Measurements from ENCODE around the gene SMAGP.
"Not testable (repeated sequence)": the region's sequence is repeated elsewhere in the genome, so short reads cannot be mapped to it uniquely, and the experiment has no call there.

Gene SMAGP, protein sequence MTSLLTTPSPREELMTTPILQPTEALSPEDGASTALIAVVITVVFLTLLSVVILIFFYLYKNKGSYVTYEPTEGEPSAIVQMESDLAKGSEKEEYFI

DNA sequence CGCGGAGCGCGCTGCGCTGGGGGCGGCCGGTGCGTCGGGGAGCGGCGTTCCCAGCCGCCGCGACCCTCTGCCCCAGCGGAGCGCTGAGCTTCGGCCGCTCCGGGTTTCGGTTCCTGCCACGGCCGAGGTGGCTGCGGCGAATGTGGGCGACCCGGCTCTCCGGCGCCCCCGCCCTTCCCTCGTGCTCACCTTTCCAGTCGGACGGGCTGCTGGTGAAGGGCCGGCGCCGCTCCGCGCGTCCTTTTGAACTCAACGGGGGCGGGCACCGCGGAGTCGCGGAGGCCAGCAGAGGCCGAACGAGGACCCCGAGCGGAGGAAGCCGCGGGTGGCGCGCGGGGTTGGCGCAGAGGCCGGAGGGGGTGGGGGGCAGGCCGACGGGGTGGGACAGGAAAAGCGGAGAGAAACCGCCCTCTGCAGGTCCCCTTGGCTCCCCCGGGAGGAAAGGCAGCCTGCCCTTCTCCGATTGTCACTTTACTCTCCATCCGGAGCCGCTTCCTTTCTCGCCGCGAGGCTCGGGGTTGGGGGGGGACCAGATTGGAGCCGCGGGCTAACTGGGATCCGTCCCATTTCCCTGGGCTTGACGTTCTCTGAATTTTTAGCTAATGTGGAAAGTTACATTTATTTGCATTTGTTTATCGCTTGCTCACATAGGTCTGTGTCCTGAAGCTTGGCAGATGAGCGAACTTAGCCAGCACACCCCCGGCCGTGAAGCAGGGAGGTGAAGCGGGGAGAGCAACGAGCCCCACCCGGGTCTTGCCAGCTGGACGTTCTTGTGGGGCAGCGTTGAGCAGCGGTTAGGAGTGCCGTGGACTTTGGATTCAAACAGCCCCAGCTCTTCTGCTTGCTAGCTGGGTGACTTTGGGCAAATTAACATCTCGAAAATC, at the start of gene SMAGP:
SMAGP (minus strand) TSS at position 349 of the 884 bp plus-strand sequence. CDS start 1,137 bp downstream, outside the sequence.
- DNase-seq (ENCODE audit: low spot score): peak; percentile 22

DNA sequence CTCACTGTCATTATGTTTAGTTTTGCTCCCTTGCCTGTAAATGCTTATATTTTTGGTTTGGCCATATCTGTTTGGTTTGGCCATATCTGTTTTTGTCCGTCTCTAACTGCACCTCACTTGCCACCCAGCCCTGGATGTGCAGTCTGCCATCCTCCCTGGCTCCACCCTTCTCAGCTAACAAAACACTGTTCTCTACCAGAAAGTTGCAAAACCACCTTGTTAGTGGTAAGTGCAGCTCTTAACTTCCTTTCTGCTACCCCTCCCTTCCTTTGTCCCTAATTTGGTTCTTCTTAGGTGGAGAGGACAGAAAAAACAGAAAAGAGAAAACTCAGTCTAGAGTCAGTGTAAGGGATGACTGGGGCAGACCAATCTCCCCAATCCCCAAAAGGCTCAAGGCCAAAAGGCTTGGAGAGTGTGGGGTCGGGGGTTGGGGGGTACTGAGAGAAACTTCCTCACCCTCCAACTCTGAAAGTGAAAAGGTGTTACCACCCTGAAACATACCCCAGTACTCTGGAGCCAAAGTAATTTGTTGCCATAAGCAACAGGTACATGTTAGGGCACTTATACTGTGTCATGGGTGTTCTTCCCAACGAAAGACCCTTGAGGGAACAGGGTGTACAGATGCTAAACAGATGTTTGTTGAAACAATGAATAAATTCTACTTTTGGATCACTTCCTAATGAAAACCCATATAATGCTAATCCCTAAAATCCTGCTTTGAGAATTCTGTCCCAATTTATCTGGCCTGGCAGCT, 48.8 kb upstream of the SMAGP start:
- no peak for DNase-seq (ENCODE audit: low spot score)

DNA sequence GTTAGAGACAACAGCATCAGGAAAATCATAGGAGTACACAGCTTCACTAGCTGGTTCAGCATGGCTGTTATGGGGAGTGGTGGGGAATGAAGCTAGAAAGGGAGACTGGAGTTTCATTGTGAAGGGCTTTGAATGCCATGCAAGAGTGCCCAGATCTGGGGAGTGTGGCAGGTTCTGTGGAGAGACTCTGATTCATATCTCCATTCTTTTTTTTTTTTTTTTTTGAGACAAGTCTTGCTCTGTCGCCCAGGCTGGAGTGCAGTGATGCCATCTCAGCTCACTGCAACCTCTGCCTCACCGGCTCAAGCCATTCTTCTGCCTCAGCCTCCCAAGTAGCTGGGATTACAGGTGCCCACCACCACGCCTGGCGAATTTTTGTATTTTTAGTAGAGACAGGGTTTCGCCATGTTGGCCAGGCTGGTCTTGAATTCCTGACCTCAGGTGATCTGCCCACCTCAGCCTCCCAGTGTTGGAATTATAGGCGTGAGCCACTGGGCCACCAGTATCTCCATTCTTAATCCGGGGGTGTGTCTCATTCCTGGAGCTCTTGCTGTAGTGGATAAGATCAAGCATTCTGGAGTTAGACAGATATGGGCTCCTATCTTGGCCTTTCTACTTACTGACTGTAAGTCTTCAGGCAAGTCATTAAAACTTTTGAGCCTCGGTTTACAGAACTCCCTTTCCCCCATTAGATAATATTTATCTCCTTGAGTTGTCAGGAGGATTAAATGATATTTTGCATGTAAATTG, 48.0 kb upstream of the SMAGP start:
- DNase-seq (ENCODE audit: low spot score): not testable (repeated sequence)

DNA sequence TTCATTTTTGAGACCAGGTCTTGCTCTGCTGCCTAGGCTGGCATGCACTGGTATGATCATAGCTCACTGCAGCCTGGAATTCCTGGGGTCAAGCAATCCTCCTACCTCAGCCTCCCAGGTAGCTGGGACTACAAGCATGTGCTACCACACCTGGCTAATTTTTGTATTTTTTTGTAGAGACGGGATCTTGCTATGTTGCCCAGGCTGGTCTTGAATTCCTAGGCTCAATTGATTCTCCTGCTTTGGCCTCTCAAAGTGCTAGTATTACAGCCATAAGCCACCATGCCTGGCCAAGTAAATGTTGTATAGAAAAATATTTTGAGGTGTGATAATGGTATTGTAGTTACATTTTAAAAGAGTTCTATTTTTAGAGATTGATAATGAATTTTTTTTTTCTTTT, 41.2 kb upstream of the SMAGP start:
- no peak for DNase-seq (ENCODE audit: low spot score)

DNA sequence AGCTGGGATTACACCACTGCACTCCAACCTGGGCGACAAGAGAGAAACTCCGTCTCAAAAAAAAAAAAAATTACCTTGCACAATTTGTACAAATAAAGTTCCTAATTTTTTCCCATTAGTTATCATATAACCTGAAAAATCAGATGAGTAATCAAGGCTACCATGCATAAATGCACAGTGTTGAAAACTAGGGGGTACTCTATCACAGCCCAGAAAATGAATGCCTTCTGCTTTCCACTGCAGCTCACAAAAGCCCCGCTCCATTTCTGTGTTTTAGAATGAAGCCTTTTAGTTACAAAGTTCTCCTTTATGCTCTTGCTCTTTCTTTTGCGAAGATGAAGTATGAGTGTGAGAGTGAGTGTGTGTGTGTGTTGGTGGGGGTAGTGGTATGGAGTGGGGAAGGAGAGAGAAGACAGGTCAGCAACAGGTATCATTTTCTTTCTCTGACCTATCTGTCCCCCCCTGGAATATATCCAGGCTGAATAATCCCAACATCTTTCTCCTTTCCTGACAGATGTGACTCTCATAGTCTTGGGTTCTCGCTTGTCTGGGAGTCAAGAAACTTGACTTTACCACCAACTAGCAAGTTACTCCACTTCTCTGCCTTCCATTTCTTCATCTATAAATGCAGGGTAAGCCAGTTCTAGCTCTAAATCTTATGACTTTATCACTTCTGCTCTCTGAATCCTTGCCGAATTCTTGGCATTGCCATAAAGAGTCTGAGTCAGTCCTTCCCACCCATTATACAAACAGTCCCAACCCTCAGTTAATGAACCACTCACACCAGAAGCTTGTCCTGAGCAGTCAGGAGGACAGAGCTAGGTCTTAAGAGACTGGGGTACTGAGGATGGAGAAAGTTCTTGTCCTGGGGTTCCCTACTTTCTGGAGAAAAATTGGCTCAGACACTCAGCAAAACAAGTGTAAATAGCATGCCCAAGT, 37.7 kb upstream of the SMAGP start:
- no peak for DNase-seq (ENCODE audit: low spot score)

DNA sequence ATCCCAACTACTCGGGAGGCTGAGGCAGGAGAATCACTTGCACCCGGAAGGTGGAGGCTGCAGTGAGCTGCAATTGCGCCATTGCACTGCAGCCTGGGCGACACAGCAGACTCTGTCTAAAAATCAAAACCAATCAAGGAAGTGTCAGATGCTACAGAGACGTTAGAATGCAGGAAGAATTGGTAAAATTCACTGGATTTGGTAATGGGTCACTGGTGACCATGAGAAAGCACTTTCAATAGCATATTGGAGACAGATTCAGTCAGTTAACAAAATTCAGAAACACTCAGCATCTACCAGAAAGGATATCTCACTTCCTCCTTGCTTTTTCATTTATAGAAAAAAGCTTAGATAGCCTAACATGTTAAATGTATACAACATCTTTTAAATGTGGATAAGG, 36.3 kb upstream of the SMAGP start:
- DNase-seq (ENCODE audit: low spot score): no peak

DNA sequence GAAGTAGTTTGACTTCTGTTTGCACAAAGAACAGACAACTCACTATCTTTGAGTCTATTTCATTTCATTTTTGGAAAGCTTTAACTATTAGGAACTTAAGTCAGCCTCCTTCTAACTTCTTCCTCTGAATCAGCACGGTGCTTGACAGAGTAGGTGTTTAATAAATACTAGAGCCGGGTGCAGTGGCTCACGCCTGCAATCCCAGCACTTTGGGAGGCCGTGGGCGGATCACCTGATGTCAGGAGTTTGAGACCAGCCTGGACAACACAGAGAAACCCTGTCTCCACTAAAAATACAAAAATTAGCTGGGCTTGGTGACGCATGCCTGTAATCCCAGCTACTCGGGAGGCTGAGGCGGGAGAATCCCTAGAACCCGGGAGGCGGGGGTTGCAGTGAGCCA, 30.6 kb upstream of the SMAGP start:
- not testable (repeated sequence) for DNase-seq (ENCODE audit: low spot score)

DNA sequence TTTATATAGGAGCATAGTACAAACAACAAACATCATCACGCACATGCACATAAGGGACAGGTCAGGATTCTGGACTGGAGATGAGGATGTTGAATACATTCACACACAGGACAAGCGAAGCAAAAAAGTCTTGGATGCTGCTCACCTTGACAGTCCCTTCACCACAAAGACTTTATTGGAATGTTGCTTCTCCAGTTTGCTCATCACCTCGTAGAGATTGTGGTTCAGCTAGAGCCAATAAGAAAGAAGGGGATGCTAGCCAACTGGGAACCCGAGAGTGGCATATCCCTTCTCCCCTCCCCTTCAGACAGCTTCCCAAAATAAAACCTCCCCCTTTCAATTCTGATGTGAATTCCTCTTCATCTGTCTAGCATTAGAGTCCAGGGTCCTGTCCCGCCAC, 25.4 kb upstream of the SMAGP start:
- DNase-seq (ENCODE audit: low spot score): no peak

DNA sequence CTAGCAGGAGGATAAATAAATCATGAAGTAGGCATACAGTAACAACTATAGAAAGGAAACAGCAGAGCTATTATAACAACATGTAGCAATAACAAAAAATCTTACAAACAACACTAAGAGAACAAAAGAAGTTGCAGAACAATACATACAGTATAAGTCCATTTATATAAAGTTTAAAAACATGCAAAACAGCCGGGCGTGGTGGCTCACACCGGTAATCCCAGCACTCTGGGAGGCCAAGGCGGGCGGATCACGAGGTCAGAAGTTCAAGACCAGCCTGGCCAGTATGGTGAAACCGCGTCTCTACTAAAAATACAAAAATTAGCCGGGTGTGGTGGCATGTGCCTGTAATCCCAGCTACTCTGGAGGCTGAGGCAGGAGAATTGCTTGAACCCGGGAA, 23.9 kb upstream of the SMAGP start:
- not testable (repeated sequence) for DNase-seq (ENCODE audit: low spot score)

DNA sequence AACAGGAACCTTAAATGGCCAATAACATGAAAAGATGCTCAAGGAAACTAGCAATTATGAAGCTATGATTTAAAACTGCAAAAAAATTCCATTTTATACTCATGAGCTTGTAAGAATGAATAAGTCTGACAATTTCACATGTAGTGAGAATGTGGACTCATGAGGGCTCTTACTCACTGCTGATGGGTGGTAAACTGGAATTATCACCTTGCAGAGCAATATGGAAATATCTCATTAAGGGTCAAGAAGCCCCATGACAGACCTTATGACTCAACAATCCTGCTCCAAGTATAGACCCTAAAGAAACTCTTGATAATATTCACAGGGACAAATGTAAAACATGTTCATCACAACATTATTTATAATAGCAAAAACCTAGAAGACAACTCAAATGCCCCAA, 23.5 kb upstream of the SMAGP start:
- no peak for DNase-seq (ENCODE audit: low spot score)

DNA sequence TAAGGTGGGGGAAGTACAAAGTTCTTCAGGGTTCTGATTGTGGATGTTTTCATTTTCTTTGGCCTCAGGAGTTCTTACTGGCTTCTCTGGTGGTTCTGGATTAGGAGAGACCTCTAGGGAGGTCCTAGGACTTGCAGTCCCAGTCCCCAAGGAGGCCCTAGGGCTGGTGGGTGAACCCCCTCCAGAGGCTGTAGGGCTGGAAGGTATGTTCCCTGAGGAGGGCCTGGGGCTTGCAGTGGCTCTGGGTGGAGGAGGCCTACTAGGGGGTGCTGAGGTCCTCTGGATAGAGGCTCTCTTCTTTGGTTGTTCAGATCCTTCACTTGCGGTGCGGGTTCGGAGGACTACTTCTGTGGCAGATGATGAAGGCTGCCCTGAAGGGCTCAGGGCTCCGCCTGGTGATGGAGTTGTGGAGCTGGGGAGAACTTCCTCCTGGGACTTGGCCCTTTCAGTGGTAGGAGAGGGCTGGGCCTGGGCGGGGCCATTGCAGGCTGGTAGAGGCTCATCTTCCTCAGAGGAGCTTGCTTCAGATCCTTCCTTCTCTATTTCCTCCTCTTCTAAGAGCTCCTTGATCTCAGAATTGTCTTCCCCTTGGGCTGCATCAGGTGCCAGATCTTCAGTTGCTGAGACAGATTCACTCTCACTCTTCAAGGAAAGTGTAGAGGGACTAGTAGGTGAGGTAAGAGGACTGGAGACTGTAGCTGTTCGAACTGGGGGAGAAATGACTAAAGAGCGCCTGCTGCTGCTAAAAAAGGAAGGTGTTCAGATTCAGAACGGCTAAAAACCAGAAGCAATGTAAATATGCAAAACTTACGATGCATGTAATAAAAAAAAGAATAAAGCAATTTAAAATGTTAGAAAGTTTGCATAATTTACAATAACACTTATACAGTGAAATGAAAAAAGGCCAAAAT, 21.6 kb upstream of the SMAGP start:
- DNase-seq (ENCODE audit: low spot score): peak; percentile 13

DNA sequence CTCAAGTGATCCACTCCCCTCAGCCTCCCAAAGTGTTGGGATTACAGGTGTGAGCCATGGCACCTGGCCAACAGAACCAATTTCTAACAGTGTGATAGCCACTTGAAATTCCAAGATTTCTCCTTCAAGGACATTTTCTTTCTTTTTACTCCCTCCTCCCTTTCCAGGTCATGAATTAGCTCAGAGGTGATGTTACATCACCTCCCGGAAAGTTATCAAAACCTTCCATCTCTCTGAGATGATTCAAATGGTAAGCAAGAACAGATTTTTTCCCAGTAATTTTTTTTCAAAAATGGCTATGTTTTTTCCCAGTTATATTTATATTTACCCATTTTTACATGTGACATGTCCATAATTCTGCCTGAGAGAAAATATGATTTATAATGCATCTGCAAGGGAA, 15.6 kb upstream of the SMAGP start:
- no peak for DNase-seq (ENCODE audit: low spot score)

DNA sequence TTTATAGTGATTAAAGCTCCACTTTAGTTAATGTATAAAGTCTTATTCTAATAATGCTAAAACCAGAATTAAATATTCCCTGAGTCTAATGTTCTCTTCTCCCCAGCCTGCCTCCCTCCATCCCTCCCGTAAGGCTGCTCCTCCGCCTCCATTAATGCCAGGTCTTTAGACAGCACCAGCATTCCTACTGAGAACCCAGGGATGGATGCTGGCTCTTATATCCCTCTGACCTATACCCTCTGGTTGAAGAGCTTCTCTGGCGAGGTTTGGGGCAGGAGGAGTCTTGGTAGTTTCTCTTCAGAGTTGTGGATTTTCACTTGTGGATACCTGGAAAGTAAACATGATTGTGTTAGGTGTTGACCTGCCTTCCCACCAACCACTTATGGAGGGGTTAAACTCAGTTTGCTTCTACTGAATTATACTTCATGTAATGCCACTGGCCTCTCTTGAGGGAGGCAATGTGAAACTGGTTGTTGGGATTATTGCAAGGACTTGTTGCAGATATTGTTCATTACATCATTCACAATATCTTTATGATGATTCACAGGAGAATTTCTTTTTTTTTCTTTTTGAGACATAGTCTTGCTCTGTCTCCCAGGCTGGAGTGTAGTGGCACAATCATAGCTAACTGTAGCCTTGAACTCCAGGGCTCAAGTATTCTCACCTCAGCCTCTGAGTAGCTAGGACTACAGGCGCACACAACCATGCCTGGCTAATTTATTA, 11.1 kb upstream of the SMAGP start:
- DNase-seq (ENCODE audit: low spot score): no peak

DNA sequence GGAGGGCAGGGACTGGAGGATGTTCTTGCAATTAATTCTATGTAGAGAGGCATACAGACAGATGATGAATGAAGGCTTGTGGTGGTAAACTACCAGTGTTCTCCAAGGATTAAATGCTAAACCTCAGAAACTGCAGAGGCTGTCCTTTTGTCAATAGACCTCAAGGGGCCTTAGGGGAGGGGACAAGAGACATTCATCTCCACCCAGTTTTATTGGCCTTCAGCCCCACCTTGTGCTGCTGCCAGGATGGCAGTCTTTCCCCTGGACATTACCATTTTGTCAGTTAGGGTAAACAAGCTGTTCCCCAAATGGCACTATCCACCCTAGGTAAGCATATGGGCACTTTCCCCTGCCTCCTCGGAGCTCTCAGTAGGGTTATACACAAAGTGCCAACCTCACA, 4.9 kb upstream of the SMAGP start:
- no peak for DNase-seq (ENCODE audit: low spot score)

DNA sequence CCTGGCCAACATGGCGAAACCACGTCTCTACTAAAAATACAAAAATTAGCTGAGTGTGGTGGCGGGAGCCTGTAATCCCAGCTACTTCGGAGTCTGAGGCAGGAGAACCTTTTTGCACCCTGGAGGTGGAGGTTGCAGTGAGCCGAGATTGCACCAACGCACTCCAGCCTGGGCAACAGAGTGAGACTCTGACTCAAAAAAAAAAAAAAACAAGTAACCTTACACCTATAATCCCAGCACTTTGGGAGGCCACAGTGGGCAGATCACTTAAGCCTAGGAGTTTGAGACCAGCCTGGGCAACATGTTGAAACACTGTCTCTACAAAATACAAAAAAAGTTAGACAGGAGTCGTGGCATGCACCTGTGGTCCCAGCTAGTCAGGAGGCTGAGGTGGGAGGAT, 2.6 kb upstream of the SMAGP start:
- not testable (repeated sequence) for DNase-seq (ENCODE audit: low spot score)

DNA sequence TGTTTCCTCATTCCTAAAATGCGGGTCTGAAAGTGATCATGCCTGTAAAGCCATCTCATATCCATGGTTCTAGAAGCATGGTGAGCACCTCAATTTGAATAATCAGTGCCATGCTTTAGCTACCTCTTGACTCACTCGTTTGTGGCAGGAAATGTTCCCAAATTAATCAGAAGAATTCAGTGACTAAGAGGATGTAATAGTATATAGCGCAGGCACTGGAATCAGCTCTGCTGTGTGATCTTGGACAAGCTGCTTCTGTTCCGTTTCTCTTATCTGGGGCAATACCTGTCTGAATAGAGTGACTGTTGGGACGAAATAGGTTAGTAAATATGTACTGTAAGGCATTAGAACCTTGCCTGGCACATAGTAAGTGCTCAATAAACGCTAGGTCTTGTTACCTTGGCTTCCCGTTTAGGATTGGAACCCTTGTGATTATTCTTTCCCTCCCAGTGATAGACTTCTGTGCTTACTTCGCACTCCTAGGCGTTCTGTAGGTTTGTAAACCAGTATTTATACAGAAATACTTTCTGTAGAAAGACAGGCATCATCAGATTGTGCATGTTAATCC, 820 bp upstream of the SMAGP start:
- DNase-seq (ENCODE audit: low spot score): no peak

DNA sequence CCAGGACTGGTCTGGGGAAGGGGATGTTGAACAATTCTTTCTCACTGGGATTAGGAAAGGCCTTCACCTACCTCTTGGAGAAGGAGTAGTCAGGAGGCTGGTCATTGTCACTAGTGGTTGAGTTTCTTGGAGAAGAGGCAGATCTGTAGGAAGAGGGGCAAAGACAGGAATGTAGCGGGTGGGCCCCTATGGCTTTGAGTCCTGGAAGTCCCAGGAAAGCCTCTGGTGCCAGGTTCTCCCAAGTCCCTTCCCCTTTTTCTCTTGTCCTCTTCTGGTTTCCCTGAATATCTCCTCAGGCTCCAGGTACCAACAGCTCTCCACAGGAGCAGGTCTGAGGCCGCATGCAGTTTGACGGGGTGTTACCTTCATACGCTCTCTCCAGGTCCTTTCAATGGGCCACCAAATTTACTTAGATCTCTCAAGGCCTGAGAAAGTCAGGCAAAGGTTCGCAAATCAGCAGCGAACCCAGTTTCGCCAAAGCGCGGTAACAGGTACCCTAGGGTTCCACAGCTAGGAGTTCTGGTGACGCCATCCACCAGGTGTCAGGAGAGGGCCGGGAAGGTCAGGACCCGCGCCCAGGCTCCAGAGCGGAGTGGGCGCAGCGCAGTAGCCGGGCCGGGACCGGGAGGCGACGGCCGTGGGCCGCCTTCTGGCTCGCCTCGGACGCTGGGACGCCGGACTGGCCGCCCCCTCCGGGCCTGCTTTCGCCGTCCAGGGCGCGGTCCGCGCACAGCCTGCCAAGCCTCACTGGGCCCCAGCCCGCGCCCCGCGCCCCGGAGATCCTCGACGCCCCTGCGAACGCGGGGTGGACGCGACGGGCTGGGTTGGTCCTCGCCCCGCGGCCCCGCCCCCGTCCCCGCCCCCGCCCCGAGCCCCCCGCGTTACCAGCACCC, 795 bp downstream of the SMAGP start:
- peak; percentile 36 for DNase-seq (ENCODE audit: low spot score)

DNA sequence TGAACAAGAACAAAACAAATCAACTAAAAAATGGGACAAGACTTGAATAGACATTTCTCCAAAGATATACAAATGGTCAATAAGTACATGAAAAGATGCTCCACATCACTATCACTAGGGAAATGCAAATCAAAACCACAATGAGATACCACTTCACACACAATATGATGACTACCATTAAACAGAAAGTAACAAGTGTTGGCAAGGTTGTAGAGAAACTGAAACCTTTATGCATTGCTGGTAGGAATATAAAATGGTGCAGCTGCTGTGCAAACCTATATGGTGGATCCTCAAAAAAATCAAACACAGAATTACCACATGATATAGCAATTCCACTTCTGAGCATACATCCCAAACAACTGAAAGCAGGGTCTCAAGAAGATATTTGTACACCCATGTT, 5.2 kb downstream of the SMAGP start:
- no peak for DNase-seq (ENCODE audit: low spot score)

All from cerebellar cortex (tissue), 1 donor.